Aorta (tissue), 5 donors: ENCODE data around the gene SH3BGRL3. TPM values are rescaled to one million over a fixed set of nuclear protein-coding genes. Genes with fewer than 3 reads are reported as not detected.
A peak's percentile ranks its signal among the peaks of the same experiment; 100 is the strongest.

Source experiments
- ATAC-seq: fragments of 200-7000 bp; cut with Tn5 transposase; one replicate; pipeline ENCODE4 v1.9.1; 2022; ENCODE audit warnings: moderate library complexity; ENCODE audit not compliant: low FRiP score
- DNase-seq, 2 donors: peaks; one replicate each; pipeline ENCODE4 v3.0.0-alpha.2; 2020
- H3K27ac ChIP-seq, 2 donors: one replicate each; pipeline ENCODE4 v1.5.1; 2013; ENCODE audit warnings: low read length in 2 of 2, mild to moderate bottlenecking in 2 of 2, moderate library complexity in 2 of 2, control low read depth in 1 of 2, inconsistent platforms in 1 of 2, low read depth in 1 of 2
- H3K27me3 ChIP-seq, 2 donors: one replicate each; pipeline ENCODE4 v1.6.1; 2013; ENCODE audit warnings: control low read depth in 1 of 2, low read length in 1 of 2, mild to moderate bottlenecking in 1 of 2, moderate library complexity in 1 of 2; ENCODE audit not compliant: insufficient read depth in 2 of 2, control insufficient read depth in 1 of 2
- H3K36me3 ChIP-seq, 2 donors: one replicate each; pipeline ENCODE4 v1.6.1; 2013; ENCODE audit warnings: control low read depth in 1 of 2, low read length in 1 of 2, mild to moderate bottlenecking in 1 of 2; ENCODE audit not compliant: insufficient read depth in 2 of 2, control insufficient read depth in 1 of 2
- H3K4me1 ChIP-seq, 2 donors: one replicate each; pipeline ENCODE4 v1.6.1; 2013; ENCODE audit warnings: low read length in 2 of 2, control low read depth in 1 of 2, mild to moderate bottlenecking in 1 of 2, moderate library complexity in 1 of 2; ENCODE audit not compliant: insufficient read depth in 2 of 2, control insufficient read depth in 1 of 2
- H3K4me3 ChIP-seq, 2 donors: one replicate each; pipeline ENCODE4 v1.5.1; 2013; ENCODE audit warnings: low read length in 2 of 2, control low read depth in 1 of 2, mild to moderate bottlenecking in 1 of 2
- H3K9me3 ChIP-seq: one replicate; pipeline ENCODE4 v1.6.1; 2013; ENCODE audit warnings: mild to moderate bottlenecking, low read length; ENCODE audit not compliant: control insufficient read depth
- WGBS, 2 donors: extraction: QIAGEN DNeasy Blood & Tissue Kit; methylation state at CpG; one replicate each; pipeline ENCODE4 v1.1.7; 2013; 5-methylcytosine and 5-hydroxymethylcytosine counted together
- intact Hi-C, 2 donors: fragments of 100-400 bp; cut with DNase I; formaldehyde crosslinking; loops; one replicate each; pipeline versions ENCODE4 v1.14.2 to v1.15.0; 2022
- polyA plus RNA-seq, 2 donors: library from polyadenylated mRNA; stranded (reverse); fragments of 200-250 nt; gene quantifications; one replicate each; pipeline ENCODE4 v1.2.3, GENCODE V29; 2013
- total RNA-seq, 2 donors: library from RNA; stranded (reverse); fragmentation: NEBNext Ultra II Directional; extraction: Animal tissue kit (Norgen Biotek cat#: 25700); gene quantifications; one replicate each; pipeline ENCODE4 v1.2.1, GENCODE V29; 2021
- donor health status: healthy with polysubstance abuse.
- donor health status: Bipolar disorder and iron deficiency.
- donor health status: DM: no; HTN: no; CAD: no.
- donor health status: DM: no; HTN: no; CAD: no.
- donor health status: DM: yes; HTN: yes; CAD: no.

The SH3BGRL3 gene
- total and polyA plus RNA-seq, 4 donors: 160 to 252 (median 226) TPM

DNA sequence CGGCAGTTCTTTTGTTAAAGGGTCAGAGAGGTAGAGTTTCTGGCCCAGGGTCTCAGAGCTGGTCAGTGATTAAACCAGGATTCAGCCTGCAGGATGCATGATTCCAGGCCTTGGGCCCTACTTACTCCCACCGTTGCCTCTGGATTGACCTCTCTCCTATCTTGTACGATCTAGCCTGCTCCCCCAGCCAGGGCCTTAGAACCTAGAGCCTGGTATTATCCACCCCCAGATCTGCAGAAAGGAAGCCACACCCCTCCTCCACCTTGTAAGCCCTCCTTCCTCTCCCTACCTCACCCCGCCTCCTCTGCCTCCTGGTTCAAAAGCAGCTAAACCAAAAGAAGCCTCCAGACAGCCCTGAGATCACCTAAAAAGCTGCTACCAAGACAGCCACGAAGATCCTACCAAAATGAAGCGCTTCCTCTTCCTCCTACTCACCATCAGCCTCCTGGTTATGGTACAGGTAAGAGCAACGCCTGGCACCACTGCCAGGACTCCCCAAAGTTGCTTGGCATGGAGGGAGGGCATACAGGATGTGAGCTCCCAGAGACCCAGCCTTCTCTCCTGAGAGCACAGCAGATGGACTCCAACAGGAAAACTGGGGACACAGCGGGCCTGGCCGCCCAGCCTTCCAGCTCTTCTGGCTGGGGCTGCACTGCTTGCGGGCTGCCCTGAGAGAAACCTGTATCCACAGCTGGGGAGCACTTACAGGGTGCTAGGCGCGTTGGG lies 37.9 kb downstream of the SH3BGRL3 start, which contains the start of gene CD52:
Gene CD52 (plus strand): TSS at position 347 of the 726 bp plus-strand sequence. CDS start 60 bp downstream, at position 407.
- no peaks in the 10 kb centered on the region for H3K27me3 ChIP-seq
- no peaks in the 10 kb centered on the region for H3K9me3 ChIP-seq
- no peaks in the 10 kb centered on the region for H3K4me1 ChIP-seq
- ATAC-seq (no peak), DNase-seq (no peak)
- no peak within 1 kb of the TSS for H3K27ac ChIP-seq
- intact Hi-C loops: no loop called here
- H3K36me3 ChIP-seq: no peaks in the 10 kb centered on the region
- no peak within 1 kb of the TSS for H3K4me3 ChIP-seq
- 79 to 82% methylated on average over 12 of the region's 12 CpGs for WGBS, 2 donors

DNA sequence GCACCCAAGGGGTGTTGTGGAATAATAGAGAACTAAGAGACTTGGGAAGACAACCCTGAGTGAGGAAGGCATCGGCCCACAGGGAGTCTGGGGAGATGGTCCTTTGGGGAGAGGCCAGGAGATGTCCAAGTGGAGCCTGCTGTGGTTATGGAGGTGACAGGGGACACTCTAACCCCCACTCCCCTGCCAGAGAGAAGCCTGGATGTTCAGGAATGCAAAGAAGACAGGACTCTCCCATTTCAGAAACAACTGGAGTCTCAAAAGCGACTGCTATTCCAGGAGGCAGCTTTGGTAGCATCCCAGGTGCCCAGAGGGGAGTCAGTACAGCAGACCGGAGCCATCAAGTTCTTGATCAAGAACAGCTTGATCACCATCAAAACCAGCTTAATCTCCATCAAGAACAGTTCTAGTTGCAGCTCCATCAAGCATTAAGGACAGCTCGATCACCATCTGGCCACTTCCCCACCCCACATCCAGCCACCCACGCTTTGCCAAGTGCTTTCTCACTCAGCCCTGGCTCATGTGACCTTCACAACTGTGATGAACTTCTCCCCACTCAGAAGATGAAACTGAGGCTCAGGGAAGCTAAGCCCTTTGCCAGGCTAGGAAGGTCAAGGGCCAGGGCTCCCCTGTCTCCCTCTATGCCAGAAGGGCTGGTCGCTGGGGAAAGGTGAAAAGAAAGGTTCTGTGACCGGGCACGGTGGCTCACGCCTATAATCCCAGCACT lies 38.6 kb downstream of the SH3BGRL3 start:
- WGBS, 2 donors: 85 to 92% methylated on average over 9 of the region's 9 CpGs
- H3K4me1 ChIP-seq: no peaks in the 10 kb centered on the region
- no peak overlapping the region for H3K4me3 ChIP-seq
- intact Hi-C loops: no loop called here
- no peaks in the 10 kb centered on the region for H3K27me3 ChIP-seq
- H3K9me3 ChIP-seq: no peaks in the 10 kb centered on the region
- no peak for ATAC-seq
- H3K27ac ChIP-seq: no peak overlapping the region
- peak in 1 of 2 donors; percentile 73 for DNase-seq
- no peaks in the 10 kb centered on the region for H3K36me3 ChIP-seq

DNA sequence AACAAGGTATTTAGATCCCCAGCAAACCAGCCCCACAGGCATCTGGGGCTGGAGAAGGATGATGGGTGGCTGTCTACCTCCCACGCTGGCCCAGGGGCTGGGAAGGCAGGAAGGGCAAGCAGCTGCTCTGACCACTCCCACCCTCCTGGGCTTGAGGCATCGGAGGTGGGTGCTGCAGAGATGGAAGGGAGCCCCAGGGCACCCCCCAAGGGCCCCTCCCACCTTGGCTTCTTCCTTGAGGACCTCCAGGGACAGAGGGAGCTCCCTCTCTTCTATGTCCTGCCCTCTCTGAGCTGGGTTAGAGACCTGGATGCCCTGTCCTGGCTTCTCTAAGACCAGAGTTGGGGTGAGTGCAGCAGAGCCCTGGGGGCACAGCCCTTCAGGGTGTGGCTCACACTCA lies 41.0 kb downstream of the SH3BGRL3 start:
- Histone ChIP-seq H3K4me3 (no peak overlapping the region), H3K27me3 (no peaks in the 10 kb centered on the region), H3K4me1 (no peaks in the 10 kb centered on the region), H3K27ac (no peak overlapping the region), H3K36me3 (no peaks in the 10 kb centered on the region), H3K9me3 (no peaks in the 10 kb centered on the region)
- ATAC-seq: peak; percentile 16
- intact Hi-C loops: loop anchor here in 1 of 2 donors (1.0 to 5.0 kb wide), 3 partner anchors 46 to 214 kb away; partner anchors contain the start of genes C1orf232 and ZNF593
- DNase-seq: no peak
- WGBS, 2 donors: 69 to 70% methylated on average over 2 of the region's 2 CpGs

DNA sequence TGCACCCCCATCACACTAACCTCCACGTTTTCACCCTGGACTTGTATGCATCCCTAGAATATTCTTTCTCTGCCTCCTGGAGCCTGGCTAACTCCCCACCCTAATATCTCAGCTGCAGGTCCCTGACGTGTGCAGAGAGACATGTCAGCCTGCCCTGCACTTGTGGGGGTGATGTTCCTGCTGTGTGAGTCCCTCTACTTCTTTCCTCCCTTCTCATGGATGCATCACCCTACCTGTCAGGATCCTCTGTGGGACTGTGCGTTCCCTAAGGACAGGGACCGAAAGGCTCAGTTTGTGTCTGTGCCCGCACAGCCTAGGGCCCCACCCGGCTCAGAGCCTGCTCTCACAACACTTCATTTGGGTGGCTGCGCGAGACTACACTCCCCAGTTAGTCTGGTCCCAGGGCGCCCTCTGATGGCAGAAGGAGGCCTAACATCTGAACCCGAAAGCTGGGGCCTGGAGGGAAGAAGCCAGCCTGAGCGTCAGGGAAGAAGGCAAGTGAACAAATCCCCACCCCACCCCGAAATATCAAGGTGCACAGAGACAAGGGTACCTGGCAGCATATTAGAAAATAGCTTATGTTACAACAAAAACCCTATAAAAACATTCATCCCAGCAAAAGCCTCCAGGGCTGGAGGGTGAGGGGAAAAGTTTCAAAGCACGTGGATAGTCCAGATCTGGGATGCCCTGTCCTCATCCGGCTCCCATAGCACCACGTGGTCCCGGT lies 41.6 kb downstream of the SH3BGRL3 start:
- ATAC-seq (peak; percentile 92), DNase-seq (peak; percentile 95 to 97)
- no peaks in the 10 kb centered on the region for H3K9me3 ChIP-seq
- H3K27me3 ChIP-seq: no peaks in the 10 kb centered on the region
- intact Hi-C loops: loop anchor here (1.0 to 5.0 kb wide), 3 partner anchors 46 to 214 kb away; partner anchors contain the start of genes C1orf232 (in 1 of the 2) and ZNF593 (in 1 of the 2)
- no peak overlapping the region for H3K27ac ChIP-seq
- H3K4me3 ChIP-seq: no peak overlapping the region
- WGBS, 2 donors: 11 to 18% methylated on average over 16 of the region's 16 CpGs
- no peaks in the 10 kb centered on the region for H3K36me3 ChIP-seq
- no peaks in the 10 kb centered on the region for H3K4me1 ChIP-seq

DNA sequence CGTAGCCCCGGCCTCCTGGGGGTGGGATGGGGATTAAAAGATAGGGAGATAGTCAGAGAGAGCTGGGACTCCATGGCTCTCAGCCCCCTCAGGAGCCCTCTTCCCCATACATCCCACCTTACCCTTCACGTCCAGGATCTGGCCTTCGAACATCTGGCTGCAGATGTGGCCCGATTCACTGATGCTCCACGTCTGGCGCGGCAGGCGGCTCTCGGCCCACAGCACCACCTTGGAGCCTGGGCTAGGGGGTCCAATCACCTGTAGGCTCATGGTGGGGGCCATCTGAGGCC lies 42.1 kb downstream of the SH3BGRL3 start:
- H3K36me3 ChIP-seq: no peaks in the 10 kb centered on the region
- no peaks in the 10 kb centered on the region for H3K4me1 ChIP-seq
- no peak overlapping the region for H3K27ac ChIP-seq
- 69 to 75% methylated on average over 10 of the region's 10 CpGs for WGBS, 2 donors
- DNase-seq (no peak), ATAC-seq (no peak)
- H3K9me3 ChIP-seq: no peaks in the 10 kb centered on the region
- intact Hi-C loops: loop anchor here (1.0 to 5.0 kb wide), 2 partner anchors 47 to 215 kb away; no protein-coding TSS in a partner anchor
- H3K4me3 ChIP-seq: no peak overlapping the region
- H3K27me3 ChIP-seq: no peaks in the 10 kb centered on the region

DNA sequence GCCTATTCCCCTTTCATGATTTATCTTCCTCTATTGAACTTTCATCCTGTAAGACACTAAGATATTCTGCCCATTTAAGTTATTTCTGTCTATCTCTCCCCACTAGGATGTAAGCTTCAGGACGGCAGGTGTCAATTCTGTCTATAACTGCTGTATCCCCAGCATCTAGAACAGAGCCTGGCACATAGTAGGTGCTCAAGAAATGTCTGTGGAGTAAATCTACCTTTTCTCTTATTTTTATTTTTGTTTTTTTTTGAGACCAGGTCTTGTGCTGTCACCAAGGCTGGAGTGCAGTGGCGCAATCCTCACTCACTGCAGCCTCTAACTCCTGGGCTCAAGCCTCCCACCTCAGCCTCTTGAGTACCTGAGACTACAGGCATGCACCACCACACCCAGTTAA lies 43.5 kb downstream of the SH3BGRL3 start:
- ATAC-seq (no peak), DNase-seq (no peak)
- Histone ChIP-seq H3K27ac (no peak overlapping the region), H3K36me3 (no peaks in the 10 kb centered on the region), H3K9me3 (no peaks in the 10 kb centered on the region), H3K27me3 (no peaks in the 10 kb centered on the region), H3K4me3 (no peak overlapping the region), H3K4me1 (no peaks in the 10 kb centered on the region)
- 92 to 93% methylated on average over 2 of the region's 2 CpGs for WGBS, 2 donors
- intact Hi-C loops: loop anchor here in 1 of 2 donors (5.0 kb wide), 1 partner anchor 216 kb away; no protein-coding TSS in a partner anchor

DNA sequence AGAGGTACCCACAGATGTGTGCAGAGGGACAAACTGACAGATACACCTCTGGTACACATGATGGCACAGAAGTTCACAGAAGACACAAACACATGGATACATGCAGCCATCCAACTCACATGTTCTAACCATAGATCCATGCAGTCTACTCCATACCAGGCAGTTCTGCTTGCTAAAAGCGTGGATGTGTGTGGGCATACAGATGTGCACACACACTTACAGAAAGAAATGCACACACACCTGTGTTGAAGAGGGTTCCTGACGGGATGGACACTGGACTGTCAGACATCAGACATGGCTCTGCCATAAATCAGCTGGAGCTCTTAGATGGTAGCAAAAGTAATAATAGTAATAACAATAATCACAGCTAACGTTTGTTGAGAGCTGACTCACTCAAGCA lies 44.7 kb downstream of the SH3BGRL3 start:
- Histone ChIP-seq H3K27me3 (no peaks in the 10 kb centered on the region), H3K4me1 (no peaks in the 10 kb centered on the region), H3K27ac (no peak overlapping the region), H3K9me3 (no peaks in the 10 kb centered on the region), H3K4me3 (no peak overlapping the region), H3K36me3 (no peaks in the 10 kb centered on the region)
- ATAC-seq (no peak), DNase-seq (no peak)
- WGBS, 2 donors: 69 to 71% methylated on average over 3 of the region's 3 CpGs
- intact Hi-C loops: loop anchor here in 1 of 2 donors (5.0 kb wide), 1 partner anchor 217 kb away; no protein-coding TSS in a partner anchor

DNA sequence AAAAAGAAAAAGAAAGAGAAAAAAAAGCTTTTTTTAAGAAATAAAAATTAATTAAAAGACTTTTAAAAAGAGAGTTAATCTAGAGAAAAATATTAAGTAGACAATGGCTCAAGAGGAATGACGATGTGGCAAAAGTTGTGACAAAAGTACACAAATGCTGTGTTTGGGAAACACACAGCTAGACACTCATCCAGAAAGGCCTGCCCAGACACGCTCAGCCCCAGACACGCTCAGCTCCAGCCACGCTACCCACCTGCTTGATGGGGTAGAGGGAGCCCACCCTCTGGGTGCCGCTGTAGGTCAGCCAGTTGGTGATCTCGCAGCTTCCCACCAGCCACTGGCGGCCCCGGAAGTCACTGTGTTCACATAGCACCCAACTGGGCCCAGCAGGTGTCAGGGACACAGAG lies 48.1 kb downstream of the SH3BGRL3 start:
- no peaks in the 10 kb centered on the region for H3K9me3 ChIP-seq
- no peak overlapping the region for H3K4me3 ChIP-seq
- ATAC-seq: no peak
- H3K27me3 ChIP-seq: no peaks in the 10 kb centered on the region
- no peaks in the 10 kb centered on the region for H3K4me1 ChIP-seq
- DNase-seq: no peak
- intact Hi-C loops: no loop called here
- WGBS, 2 donors: 82% methylated on average over 8 of the region's 8 CpGs
- no peak overlapping the region for H3K27ac ChIP-seq
- H3K36me3 ChIP-seq: no peaks in the 10 kb centered on the region
